IMR-90 (cell line): ENCODE measurements around the gene WDTC1. TPM values are rescaled to one million over a fixed set of nuclear protein-coding genes. Genes with fewer than 3 reads are reported as not detected.

Experiments
- ATAC-seq: fragments of 200-7000 bp; cut with Tn5 transposase; 2 replicates; pipeline ENCODE4 v1.9.1; 2020; ENCODE audit warnings: low read depth, mild to moderate bottlenecking, moderate library complexity
- BruUV-seq: library from RNA; stranded (reverse); fragments of 400-500 nt; replicated peaks from 2 replicates; lab custom pipeline; 2021; lab: Mats Ljungman, UMichigan
- CTCF ChIA-PET: fragments of 300-600 bp; formaldehyde crosslinking; extraction: SDS; loops from one replicate; lab custom pipeline; 2021; ENCODE audit warnings: antibody characterized with exemption; lab: Yijun Ruan, JAX
- POLR2A ChIA-PET: fragments of 300-600 bp; sonication (Branson Sonifier 250); formaldehyde crosslinking; loops from one replicate; lab custom pipeline; 2022; ENCODE audit warnings: antibody characterized with exemption; ENCODE audit not compliant: unreplicated experiment; lab: Charles Lee
- DNase-seq: peaks from one replicate; pipeline ENCODE4 v3.0.0; 2013
- H2AFZ ChIP-seq: replicated peaks from 2 replicates; pipeline ENCODE3; 2013; ENCODE audit warnings: low read length, mild to moderate bottlenecking; ENCODE audit not compliant: poor library complexity
- H2AK5ac ChIP-seq: 2 replicates; pipeline ENCODE4 v1.6.1; 2013; ENCODE audit warnings: low read depth, low read length, inconsistent platforms
- H2AK9ac ChIP-seq: replicated peaks from 2 replicates; pipeline ENCODE3; 2013; ENCODE audit warnings: mild to moderate bottlenecking, low read depth, low read length, moderate library complexity; ENCODE audit not compliant: poor library complexity
- H2BK120ac ChIP-seq: 2 replicates; pipeline ENCODE4 v1.6.1; 2013; ENCODE audit warnings: low read depth, low read length, inconsistent platforms
- H2BK15ac ChIP-seq: 3 replicates; pipeline ENCODE4 v1.6.1; 2013; ENCODE audit warnings: low read depth, low read length, inconsistent platforms
- H2BK20ac ChIP-seq: 2 replicates; pipeline ENCODE4 v1.6.1; 2013; ENCODE audit warnings: low read depth, mild to moderate bottlenecking, inconsistent platforms, low read length, moderate library complexity
- H2BK5ac ChIP-seq: 2 replicates; pipeline ENCODE4 v1.6.1; 2013; ENCODE audit warnings: mild to moderate bottlenecking, low read depth, low read length, inconsistent platforms; ENCODE audit not compliant: poor library complexity, severe bottlenecking
- H3K14ac ChIP-seq: replicated peaks from 2 replicates; pipeline ENCODE4 v1.6.1; 2013; ENCODE audit warnings: low read depth, low read length, inconsistent platforms
- H3K18ac ChIP-seq: 2 replicates; pipeline ENCODE4 v1.6.1; 2013; ENCODE audit warnings: low read depth, low read length, control low read depth
- H3K23ac ChIP-seq: 2 replicates; pipeline ENCODE4 v1.6.1; 2013; ENCODE audit warnings: low read depth, low read length, inconsistent platforms
- H3K27ac ChIP-seq: 2 replicates; pipeline ENCODE4 v1.5.1; 2013; ENCODE audit warnings: mild to moderate bottlenecking, control low read depth, low read length; ENCODE audit not compliant: insufficient read depth
- H3K27me3 ChIP-seq: 2 replicates; pipeline ENCODE4 v1.6.1; 2013; ENCODE audit warnings: low read length; ENCODE audit not compliant: control insufficient read depth, insufficient read depth
- H3K36me3 ChIP-seq: 2 replicates; pipeline ENCODE4 v1.6.1; 2013; ENCODE audit warnings: low read length, mixed read lengths; ENCODE audit not compliant: control insufficient read depth, insufficient read depth
- H3K4ac ChIP-seq: 2 replicates; pipeline ENCODE4 v1.6.1; 2013; ENCODE audit warnings: low read depth, low read length, inconsistent platforms
- H3K4me1 ChIP-seq: 2 replicates; pipeline ENCODE4 v1.6.1; 2013; ENCODE audit warnings: low read length, mixed read lengths; ENCODE audit not compliant: control insufficient read depth, insufficient read depth
- H3K4me2 ChIP-seq: 2 replicates; pipeline ENCODE4 v1.6.1; 2013; ENCODE audit warnings: low read depth, mild to moderate bottlenecking, control low read depth, low read length, moderate library complexity
- H3K4me3 ChIP-seq: 2 replicates; pipeline ENCODE4 v1.5.1; 2013; ENCODE audit warnings: low read depth, mild to moderate bottlenecking, control low read depth, low read length, moderate library complexity; ENCODE audit not compliant: insufficient read depth
- H3K56ac ChIP-seq: 2 replicates; pipeline ENCODE4 v1.6.1; 2013; ENCODE audit warnings: low read length, inconsistent platforms; ENCODE audit not compliant: insufficient read depth; ENCODE audit errors: extremely low read depth
- H3K79me1 ChIP-seq, 2 experiments: 2 replicates each; pipeline ENCODE4 v1.6.1; 2013; ENCODE audit warnings: low read length in 2 of 2, inconsistent platforms in 1 of 2, low read depth in 1 of 2
- H3K9ac ChIP-seq: 2 replicates; pipeline ENCODE4 v1.6.1; 2013; ENCODE audit warnings: low read depth, low read length, control low read depth
- H3K9me1 ChIP-seq: 2 replicates; pipeline ENCODE4 v1.6.1; 2013; ENCODE audit warnings: low read length, inconsistent platforms; ENCODE audit not compliant: insufficient read depth
- H3K9me3 ChIP-seq: 2 replicates; pipeline ENCODE4 v1.6.1; 2013; ENCODE audit warnings: low read length; ENCODE audit not compliant: control insufficient read depth, insufficient read depth
- H4K20me1 ChIP-seq: 2 replicates; pipeline ENCODE4 v1.6.1; 2013; ENCODE audit warnings: low read length, inconsistent platforms; ENCODE audit not compliant: insufficient read depth
- H4K5ac ChIP-seq: 2 replicates; pipeline ENCODE4 v1.6.1; 2013; ENCODE audit warnings: mild to moderate bottlenecking, low read depth, low read length, control low read depth
- H4K8ac ChIP-seq, 2 experiments: 2 replicates each; pipeline ENCODE4 v1.6.1; 2013; ENCODE audit warnings: low read depth in 2 of 2, low read length in 2 of 2, control low read depth in 1 of 2, inconsistent platforms in 1 of 2
- H4K91ac ChIP-seq: 2 replicates; pipeline ENCODE4 v1.6.1; 2013; ENCODE audit warnings: low read depth, low read length, inconsistent platforms; ENCODE audit not compliant: insufficient read depth
- BHLHE40 ChIP-seq: fragments of 150-350 bp; IDR thresholded peaks from 2 replicates; pipeline ENCODE4 v1.6.1; 2016; ENCODE audit warnings: mild to moderate bottlenecking, low read depth, low read length
- CHD1 ChIP-seq: IDR thresholded peaks from 2 replicates; pipeline ENCODE4 v1.6.1; 2012; ENCODE audit warnings: low read depth, low read length, improper control_type of control experiment
- FOS ChIP-seq: fragments of 150-350 bp; IDR thresholded peaks from 2 replicates; pipeline ENCODE4 v1.6.1; 2016; ENCODE audit warnings: low read depth, low read length
- MXI1 ChIP-seq: IDR thresholded peaks from 2 replicates; pipeline ENCODE4 v1.6.1; 2012; ENCODE audit warnings: low read depth, mild to moderate bottlenecking, low read length, moderate library complexity, borderline replicate concordance
- SMC3 ChIP-seq: fragments of 150-350 bp; IDR thresholded peaks from 2 replicates; pipeline ENCODE4 v1.6.1; 2016; ENCODE audit warnings: low read depth, mild to moderate bottlenecking, antibody characterized with exemption, low read length, moderate library complexity
- USF2 ChIP-seq: fragments of 150-350 bp; IDR thresholded peaks from 2 replicates; pipeline ENCODE4 v1.6.1; 2017; ENCODE audit warnings: mild to moderate bottlenecking, antibody characterized with exemption, low read length, low read depth
- WGBS, 2 experiments: methylation state at CpG; one replicate each; pipeline versions ENCODE4 v1.1.5 to v1.1.7; 2013; ENCODE audit warnings: missing lambda C conversion rate in 2 of 2; ENCODE audit not compliant: insufficient read length in 1 of 2; ENCODE audit errors: extremely low coverage in 2 of 2; 5-methylcytosine and 5-hydroxymethylcytosine counted together
- dilution Hi-C: fragments of 300-500 bp; cut with HindIII; formaldehyde crosslinking; loops from one replicate; pipeline ENCODE4 v1.14.3; 2018; ENCODE audit warnings: low sequenced_read_pairs; ENCODE audit not compliant: unreplicated experiment
- in situ Hi-C: fragments of 300-500 bp; cut with MboI; formaldehyde crosslinking; loops from 3 replicates; pipeline ENCODE4 v1.14.3; 2019; ENCODE audit warnings: low sequenced_read_pairs, inconsistent platforms, mixed read lengths
- intact Hi-C: fragments of 100-400 bp; cut with micrococcal nuclease; formaldehyde crosslinking; loops from 2 replicates; pipeline ENCODE4 v1.10.0; 2022
- polyA plus RNA-seq, 3 experiments: library from polyadenylated mRNA; depleted of rRNA; stranded (reverse); fragments of >200 nt; gene quantifications; 2 replicates each; pipeline ENCODE4 v1.2.3, GENCODE V29; 2012; ENCODE audit warnings: low replicate concordance in 1 of 3
- total RNA-seq: library from RNA; depleted of rRNA; stranded (reverse); fragments of >200 nt; gene quantifications from 2 replicates; pipeline ENCODE4 v1.2.3, GENCODE V29; 2012

WDTC1 gene
- total and polyA plus RNA-seq, 2 of the 4 experiments (the other 2 are of a cell fraction) = 9.9 to 15.2 TPM

- TF ChIP-seq MXI1 = no peak
Observed at GRCh38 chr1:27348861-27349783, 114.7 kb downstream of the WDTC1 start (continued).

- no TSS peak for BruUV-seq
- intact Hi-C loops = no loop called here
Observed at GRCh38 chr1:27349784-27350662, 115.6 kb downstream of the WDTC1 start.

More at GRCh38 chr1:27349784-27350662, 115.6 kb downstream of the WDTC1 start:
- Histone ChIP-seq H2BK15ac (no peak overlapping the region), H3K4me3 (peak overlapping the region; percentile 48), H3K79me1 (no peaks in the 10 kb centered on the region), H3K9ac (no peak overlapping the region), H4K5ac (peak overlapping the region; percentile 24; the same call in 1 of the 2 replicates), H3K27me3 (no peaks in the 10 kb centered on the region; the same call in 1 of the 2 replicates), H3K14ac (0 out of 2 replicates have a peak overlapping the region, but pooled peaks have one; percentile 17), H2BK5ac (no peak overlapping the region), H2BK20ac (no peak overlapping the region), H2BK120ac (no peak overlapping the region), H3K9me1 (no peaks in the 10 kb centered on the region; the same call in 1 of the 2 replicates), H4K20me1 (no peaks in the 10 kb centered on the region), H4K91ac (no peak overlapping the region), H3K27ac (no peak overlapping the region), H3K36me3 (peaks cover under 1% of the 10 kb centered on the region; the same call in 1 of the 2 replicates), H2AK9ac (peak overlapping the region; percentile 22), H3K4me2 (peak overlapping the region; percentile 64), H3K23ac (no peak overlapping the region), H3K18ac (no peak overlapping the region), H2AK5ac (peak overlapping the region; percentile 0; the same call in 1 of the 2 replicates), H2AFZ (peak overlapping the region; percentile 95), H3K4me1 (peaks cover 6% of the 10 kb centered on the region; the same call in 1 of the 2 replicates), H4K8ac (peak overlapping the region in 1 of 2 experiments; percentile 49; a peak in 2 of 4 replicates), H3K4ac (peak overlapping the region; percentile 65; the same call in 1 of the 2 replicates), H3K56ac (no peak overlapping the region), H3K9me3 (no peaks in the 10 kb centered on the region)
- peak; percentile 92 for ATAC-seq
- CTCF ChIA-PET = interaction anchor here (0.6 kb wide), 1 partner anchor 877 kb away, joined by 7 read pairs; no protein-coding TSS in a partner anchor
- POLR2A ChIA-PET = no interaction called here
- dilution Hi-C loops = no loop called here
- TF ChIP-seq FOS = no peak
- no peak for TF ChIP-seq CHD1
- TF ChIP-seq SMC3 = no peak
- TF ChIP-seq USF2 = peak; percentile 53
- TF ChIP-seq BHLHE40 = peak; percentile 86
- 15% methylated on average over 47 of the region's 84 CpGs; no CpG with 5 or more reads in 1 of the 2 experiments for WGBS, 2 experiments
- DNase-seq = peak; percentile 60
- in situ Hi-C loops = no loop called here
